Measurements from ENCODE around the gene ADCY10. TPM values are rescaled to one million over a fixed set of nuclear protein-coding genes. Genes with fewer than 3 reads are reported as not detected.
A peak's percentile ranks its signal among the peaks of the same experiment; 100 is the strongest.

The ADCY10 gene
- total and polyA plus RNA-seq, 9 of the 15 experiments (the other 6 are each of a cell fraction or from before 2014, with no cell fraction given), result 0.08 to 0.86 (median 0.22) TPM

DNA sequence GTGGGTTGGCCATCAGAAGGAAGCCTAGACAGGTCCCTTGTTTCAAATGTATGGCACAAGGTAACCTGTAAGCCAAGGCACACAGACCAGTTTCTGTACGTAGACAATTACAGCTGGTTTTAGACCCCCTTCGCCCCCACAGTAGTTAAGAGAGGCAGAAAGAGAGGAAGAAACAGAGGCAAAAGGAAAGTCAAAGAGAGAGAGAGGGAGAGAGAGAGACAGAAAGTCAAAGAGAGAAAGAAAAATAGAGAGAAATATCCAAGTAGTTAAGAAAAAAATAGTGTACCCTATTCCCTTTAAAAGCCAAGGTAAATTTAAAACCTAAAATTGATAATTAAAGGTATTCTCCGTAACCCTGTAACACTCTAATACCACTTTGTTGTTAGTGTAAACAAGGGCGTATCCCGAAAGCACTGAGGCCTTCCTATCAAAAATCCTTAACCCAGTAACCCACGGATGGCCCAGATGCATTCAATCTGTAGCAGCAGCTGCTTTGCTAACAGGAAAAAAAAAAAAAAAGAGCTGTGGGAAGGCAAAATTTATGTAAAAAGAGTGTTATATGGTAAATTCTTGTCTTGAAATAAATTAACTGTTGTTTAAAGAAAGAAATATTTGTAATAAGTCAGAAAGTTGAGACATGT is 49.4 kb downstream of the ADCY10 start:
- Histone ChIP-seq H3K4me1 (replicated peaks in 1 of 2; ENCODE audit: control insufficient read depth in 2 of 2, insufficient read depth in 2 of 2, low read length in 2 of 2) (peaks cover 21 to 49% of the 10 kb centered on the region in 2 experiments; a peak in 4 of 5 replicates), H3K79me2 (ENCODE audit: control insufficient read depth, insufficient read depth, low read length) (peaks cover 55% of the 10 kb centered on the region), H3K27me3 (ENCODE audit: control insufficient read depth in 2 of 2, insufficient read depth in 2 of 2, low read length in 2 of 2) (no peaks in the 10 kb centered on the region), H3K9me3 (replicated peaks; ENCODE audit: control insufficient read depth, insufficient read depth, low read depth, low read length) (no peaks in the 10 kb centered on the region), H4K20me1 (replicated peaks; ENCODE audit: control insufficient read depth, insufficient read depth, low read length) (no peaks in the 10 kb centered on the region), H3K9me1 (ENCODE audit: control insufficient read depth, insufficient read depth, low read length) (no peaks in the 10 kb centered on the region), H3K9ac (ENCODE audit: insufficient read depth in 1 of 2, low read depth in 2 of 2, low read length in 2 of 2) (peak overlapping the region in 1 of 2 experiments; percentile 75; a peak in 2 of 4 replicates), H3K4me2 (ENCODE audit: insufficient read depth, low read length) (peak overlapping the region; percentile 78), H3K36me3 (ENCODE audit: control insufficient read depth, insufficient read depth, low read length) (no peaks in the 10 kb centered on the region), H2AFZ (ENCODE audit: low read depth, low read length) (peak overlapping the region; percentile 32), H3K4me3 (peak overlapping the region; percentile 43), H3K27ac (ENCODE audit: extremely low read depth, low read depth, low read length) (peak overlapping the region; percentile 64)
- ATAC-seq, result no peak
- no TSS peak for BruUV-seq (replicated peaks)
- DNase-seq (ENCODE audit: extremely low read depth in 1 of 4, low spot score in 3 of 4), result peak in 1 of 4 experiments; percentile 49
- FAIRE-seq, result no peak
- CTCF ChIA-PET (ENCODE audit: low intra/inter-chr PET ratio), result no interaction called here
- POLR2A ChIA-PET, result no interaction called here
- intact Hi-C loops (cut with micrococcal nuclease), result loop anchor here (5.0 to 10.0 kb wide), 5 partner anchors 62 to 312 kb away; partner anchors contain the start of genes CREG1 and RCSD1
- in situ Hi-C loops (cut with MboI), result no loop called here
- WGBS (ENCODE audit: insufficient coverage, low coverage, missing lambda C conversion rate), result 6% methylated on average over 6 of the region's 6 CpGs
- peak; percentile 91 to 93 for TF ChIP-seq FOXK2 (conservative IDR thresholded peaks at IDR 0.05 in 1 of 2, IDR thresholded peaks at IDR 0.05 in 1 of 2; ENCODE audit: low read depth in 2 of 2)
- no peak for TF ChIP-seq SIN3B (IDR thresholded peaks at IDR 0.05; ENCODE audit: low read depth)
- TF ChIP-seq RFX1 (IDR thresholded peaks at IDR 0.05), result peak; percentile 3; the same call in 1 of the 2 replicates
- TF ChIP-seq, protein P1, sequence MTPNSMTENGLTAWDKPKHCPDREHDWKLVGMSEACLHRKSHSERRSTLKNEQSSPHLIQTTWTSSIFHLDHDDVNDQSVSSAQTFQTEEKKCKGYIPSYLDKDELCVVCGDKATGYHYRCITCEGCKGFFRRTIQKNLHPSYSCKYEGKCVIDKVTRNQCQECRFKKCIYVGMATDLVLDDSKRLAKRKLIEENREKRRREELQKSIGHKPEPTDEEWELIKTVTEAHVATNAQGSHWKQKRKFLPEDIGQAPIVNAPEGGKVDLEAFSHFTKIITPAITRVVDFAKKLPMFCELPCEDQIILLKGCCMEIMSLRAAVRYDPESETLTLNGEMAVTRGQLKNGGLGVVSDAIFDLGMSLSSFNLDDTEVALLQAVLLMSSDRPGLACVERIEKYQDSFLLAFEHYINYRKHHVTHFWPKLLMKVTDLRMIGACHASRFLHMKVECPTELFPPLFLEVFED (CRISPR knock-in tag; conservative IDR thresholded peaks at IDR 0.05), result 0 out of 2 replicates have a peak, but pooled peaks have one; percentile 10
- TF ChIP-seq TOE1 (IDR thresholded peaks at IDR 0.05; ENCODE audit: borderline replicate concordance), result peak; percentile 30; the same call in 1 of the 2 replicates
- no peak for TF ChIP-seq TOE1 (CRISPR knock-in tag; IDR thresholded peaks at IDR 0.05; ENCODE audit: borderline replicate concordance, low read depth)
- TF ChIP-seq JUND (IDR thresholded peaks at IDR 0.05; ENCODE audit: borderline replicate concordance, low read depth, low read length), result no peak
- no peak for TF ChIP-seq JUND (tag; IDR thresholded peaks at IDR 0.05; ENCODE audit: borderline replicate concordance, low read depth, low read length)
- peak; percentile 85 to 86; a peak in 3 of 4 replicates for TF ChIP-seq FOXA3 (CRISPR knock-in tag; conservative IDR thresholded peaks at IDR 0.05 in 1 of 2, IDR thresholded peaks at IDR 0.05 in 1 of 2)
- TF ChIP-seq HNRNPH1 (optimal IDR thresholded peaks at IDR 0.05; ENCODE audit: low read depth, low read length), result no peak
- TF ChIP-seq ZNF668 (CRISPR knock-in tag; IDR thresholded peaks at IDR 0.05), result no peak
- no peak for TF ChIP-seq RNF2 (IDR thresholded peaks at IDR 0.05)
- no peak for TF ChIP-seq SAFB2 (IDR thresholded peaks at IDR 0.05; ENCODE audit: borderline replicate concordance, low read depth, low read length, severe bottlenecking)
- no peak for TF ChIP-seq MEF2A (IDR thresholded peaks at IDR 0.05; ENCODE audit: control insufficient read depth, low read depth, low read length)
- no peak for TF ChIP-seq TCF7L2 (IDR thresholded peaks at IDR 0.05; ENCODE audit: low read depth, low read length)
- TF ChIP-seq NCOR1 (IDR thresholded peaks at IDR 0.05), result peak; percentile 16; the same call in 1 of the 2 replicates
- peak; percentile 43 for TF ChIP-seq CBFA2T3 (IDR thresholded peaks at IDR 0.05)
- TF ChIP-seq NR2C1 (IDR thresholded peaks at IDR 0.05), result peak; percentile 24; the same call in 1 of the 2 replicates
- no peak for TF ChIP-seq NR2C1 (tag; IDR thresholded peaks at IDR 0.05)
- peak; percentile 26; the same call in 1 of the 2 replicates for TF ChIP-seq FOXJ2 (tag; IDR thresholded peaks at IDR 0.05)
- TF ChIP-seq NBN (IDR thresholded peaks at IDR 0.05; ENCODE audit: low read depth), result peak; percentile 66; the same call in 1 of the 2 replicates
- peak; percentile 70; the same call in 1 of the 2 replicates for TF ChIP-seq ZNF384 (IDR thresholded peaks at IDR 0.05; ENCODE audit: low read depth, low read length)
- TF ChIP-seq ARNT (IDR thresholded peaks at IDR 0.05), result no peak
- peak; percentile 62 for TF ChIP-seq ZFX (CRISPR knock-in tag; IDR thresholded peaks at IDR 0.05)
- 0 out of 2 replicates have a peak, but pooled peaks have one; percentile 21 for TF ChIP-seq ARID2 (IDR thresholded peaks at IDR 0.05)
